Activated T-cell treated with anti-CD3 and anti-CD28 coated beads for 24 hours (primary cell): ENCODE data around the gene ZNF813.
A peak's percentile ranks its signal among the peaks of the same experiment; 100 is the strongest.
"Not testable (repeated sequence)": the region's sequence is repeated elsewhere in the genome, so short reads cannot be mapped to it uniquely, and the experiment has no call there.

ENCODE experiments used
- DNase-seq: peaks from one replicate; pipeline ENCODE4 v3.0.0-alpha.2; 2020; ENCODE audit warnings: low read depth

ZNF813 gene

GRCh38 chr19:53467485-53468262 is at the start of gene ZNF813:
Gene ZNF813 (plus strand): TSS chr19:53467733. CDS start chr19:53483823, 16,090 bp downstream.
- peak; percentile 95 for DNase-seq

GRCh38 chr19:53420520-53421315 is 46.8 kb upstream of the ZNF813 start:
- DNase-seq, result not testable (repeated sequence)

GRCh38 chr19:53422551-53422950 is 45.0 kb upstream of the ZNF813 start:
- no peak for DNase-seq

- not testable (repeated sequence) for DNase-seq
Measured at GRCh38 chr19:53423074-53423473, 44.5 kb upstream of the ZNF813 start.

- DNase-seq, result not testable (repeated sequence)
Measured at GRCh38 chr19:53423680-53424079, 43.9 kb upstream of the ZNF813 start.

GRCh38 chr19:53424968-53425597 is 42.5 kb upstream of the ZNF813 start:
- peak; percentile 58 for DNase-seq

GRCh38 chr19:53431399-53432087 is 36.0 kb upstream of the ZNF813 start, which contains the start of gene ZNF761:
Gene ZNF761 (plus strand): TSS chr19:53431984. CDS start chr19:53447269, 15,285 bp downstream.
- DNase-seq, result peak; percentile 97

- DNase-seq, result peak; percentile 9
Measured at GRCh38 chr19:53432088-53432661, 35.4 kb upstream of the ZNF813 start.

GRCh38 chr19:53443809-53444208 is 23.7 kb upstream of the ZNF813 start:
- DNase-seq, result not testable (repeated sequence)

- not testable (repeated sequence) for DNase-seq
Measured at GRCh38 chr19:53447196-53447595, 20.3 kb upstream of the ZNF813 start.

GRCh38 chr19:53455828-53456227 is 11.7 kb upstream of the ZNF813 start:
- DNase-seq, result no peak

GRCh38 chr19:53460131-53460721 is 7.3 kb upstream of the ZNF813 start:
- DNase-seq, result not testable (repeated sequence)

- DNase-seq, result no peak
Measured at GRCh38 chr19:53461866-53462265, 5.7 kb upstream of the ZNF813 start.

- no peak for DNase-seq
Measured at GRCh38 chr19:53462861-53463260, 4.7 kb upstream of the ZNF813 start.

- DNase-seq, result no peak
Measured at GRCh38 chr19:53463263-53463662, 4.3 kb upstream of the ZNF813 start.

GRCh38 chr19:53466726-53467484 is 628 bp upstream of the ZNF813 start:
- DNase-seq, result no peak

GRCh38 chr19:53468628-53469027 is 1.1 kb downstream of the ZNF813 start:
- not testable (repeated sequence) for DNase-seq

- DNase-seq, result no peak
Measured at GRCh38 chr19:53471916-53472315, 4.4 kb downstream of the ZNF813 start.

- not testable (repeated sequence) for DNase-seq
Measured at GRCh38 chr19:53474832-53475231, 7.3 kb downstream of the ZNF813 start.

- DNase-seq, result not testable (repeated sequence)
Measured at GRCh38 chr19:53475470-53475869, 7.9 kb downstream of the ZNF813 start.
